PC-9 (cell line): ENCODE measurements around the gene DAPK1. TPM values are rescaled to one million over a fixed set of nuclear protein-coding genes. Genes with fewer than 3 reads are reported as not detected.

Source experiments
- BruUV-seq: library from RNA; stranded (reverse); fragments of 400-500 nt; replicated peaks from 2 replicates; lab custom pipeline; 2021; lab: Mats Ljungman, UMichigan
- CTCF ChIA-PET: fragments of 300-600 bp; sonication (Branson Sonifier 250); formaldehyde crosslinking; loops from one replicate; lab custom pipeline; 2022; ENCODE audit warnings: antibody characterized with exemption; lab: Charles Lee
- POLR2A ChIA-PET: fragments of 300-600 bp; sonication (Branson Sonifier 250); formaldehyde crosslinking; loops from one replicate; lab custom pipeline; 2022; ENCODE audit warnings: antibody characterized with exemption; ENCODE audit not compliant: unreplicated experiment; lab: Charles Lee
- DNase-seq, 2 experiments: peaks; one replicate each; pipeline versions ENCODE4 v3.0.0 to v3.0.0-alpha.2; 2015 to 2022; ENCODE audit warnings: mixed read lengths in 1 of 2
- H2AFZ ChIP-seq: fragments of 200-600 bp; sonication (generic); 2 replicates; pipeline ENCODE4 v1.8.1; 2017; ENCODE audit warnings: antibody characterized with exemption
- H3F3A ChIP-seq: fragments of 200-600 bp; sonication (generic); 2 replicates; pipeline ENCODE4 v1.8.1; 2017; ENCODE audit warnings: antibody characterized with exemption, mild to moderate bottlenecking, low read depth; ENCODE audit not compliant: insufficient read depth
- H3K27ac ChIP-seq: fragments of 200-600 bp; sonication (generic); 2 replicates; pipeline ENCODE4 v1.6.1; 2016; ENCODE audit warnings: mixed run types
- H3K27me3 ChIP-seq: fragments of 200-600 bp; sonication (generic); 2 replicates; pipeline ENCODE4 v1.6.1; 2016; ENCODE audit warnings: low read depth, mixed run types; ENCODE audit not compliant: insufficient read depth
- H3K36me3 ChIP-seq: fragments of 200-600 bp; sonication (generic); 2 replicates; pipeline ENCODE4 v1.6.1; 2016; ENCODE audit warnings: low read depth, mixed run types
- H3K4me1 ChIP-seq: fragments of 200-600 bp; sonication (generic); replicated peaks from 2 replicates; pipeline ENCODE4 v1.6.1; 2016; ENCODE audit warnings: mixed run types; ENCODE audit not compliant: insufficient read depth
- H3K4me2 ChIP-seq: fragments of 200-600 bp; sonication (generic); 2 replicates; pipeline ENCODE4 v1.6.1; 2017; ENCODE audit warnings: mixed run types
- H3K4me3 ChIP-seq: fragments of 200-600 bp; sonication (generic); 2 replicates; pipeline ENCODE4 v1.6.1; 2016; ENCODE audit warnings: mixed run types
- H3K79me2 ChIP-seq: fragments of 200-600 bp; sonication (generic); 2 replicates; pipeline ENCODE4 v1.6.1; 2017; ENCODE audit warnings: low read depth, mixed run types
- H3K9me2 ChIP-seq: fragments of 200-600 bp; sonication (generic); 2 replicates; pipeline ENCODE4 v1.8.1; 2017; ENCODE audit warnings: mild to moderate bottlenecking; ENCODE audit not compliant: insufficient read depth
- H3K9me3 ChIP-seq: fragments of 200-600 bp; sonication (generic); 2 replicates; pipeline ENCODE4 v1.8.1; 2016; ENCODE audit warnings: low read depth; ENCODE audit not compliant: insufficient read depth
- H4K20me1 ChIP-seq: fragments of 200-600 bp; sonication (generic); 2 replicates; pipeline ENCODE4 v1.8.1; 2017; ENCODE audit not compliant: insufficient read depth
- CTCF ChIP-seq: fragments of 200-600 bp; sonication (generic); conservative IDR thresholded peaks from 2 replicates; pipeline ENCODE4 v1.6.1; 2017; ENCODE audit warnings: mixed run types, antibody characterized with exemption, mild to moderate bottlenecking, moderate library complexity
- EZH2 ChIP-seq: fragments of 200-600 bp; sonication (generic); IDR thresholded peaks from 2 replicates; pipeline ENCODE4 v1.8.0; 2017; ENCODE audit warnings: antibody characterized with exemption, low read depth
- intact Hi-C: fragments of 100-400 bp; cut with micrococcal nuclease; formaldehyde crosslinking; loops from one replicate; pipeline ENCODE4 v1.10.0; 2022; ENCODE audit not compliant: unreplicated experiment
- total RNA-seq: library from RNA; stranded (reverse); gene quantifications from 2 replicates; pipeline ENCODE4 v1.2.3, GENCODE V29; 2021

The DAPK1 gene
- total RNA-seq, 1 experiment from 2014 or later = 100 TPM

GRCh38 chr9:87520172-87520683, 22.6 kb downstream of the DAPK1 start:
- H3K79me2 ChIP-seq = peaks cover 30% of the 10 kb centered on the region
- no peak overlapping the region for H3K4me2 ChIP-seq
- H3K27ac ChIP-seq = no peak overlapping the region
- POLR2A ChIA-PET = no interaction called here
- no peak for DNase-seq
- no peak for TF ChIP-seq EZH2
- TF ChIP-seq CTCF = no peak
- no peak overlapping the region for H2AFZ ChIP-seq
- no peaks in the 10 kb centered on the region for H3K27me3 ChIP-seq
- H3K9me3 ChIP-seq = no peaks in the 10 kb centered on the region
- no peak overlapping the region for H3K4me3 ChIP-seq
- intact Hi-C loops = no loop called here
- H4K20me1 ChIP-seq = no peaks in the 10 kb centered on the region
- H3K36me3 ChIP-seq = no peaks in the 10 kb centered on the region
- H3F3A ChIP-seq = peaks cover 8% of the 10 kb centered on the region; the same call in 1 of the 2 replicates
- H3K4me1 ChIP-seq = peaks cover 18% of the 10 kb centered on the region
- H3K9me2 ChIP-seq = no peaks in the 10 kb centered on the region
- BruUV-seq = no TSS peak
- CTCF ChIA-PET = no interaction called here

DNA sequence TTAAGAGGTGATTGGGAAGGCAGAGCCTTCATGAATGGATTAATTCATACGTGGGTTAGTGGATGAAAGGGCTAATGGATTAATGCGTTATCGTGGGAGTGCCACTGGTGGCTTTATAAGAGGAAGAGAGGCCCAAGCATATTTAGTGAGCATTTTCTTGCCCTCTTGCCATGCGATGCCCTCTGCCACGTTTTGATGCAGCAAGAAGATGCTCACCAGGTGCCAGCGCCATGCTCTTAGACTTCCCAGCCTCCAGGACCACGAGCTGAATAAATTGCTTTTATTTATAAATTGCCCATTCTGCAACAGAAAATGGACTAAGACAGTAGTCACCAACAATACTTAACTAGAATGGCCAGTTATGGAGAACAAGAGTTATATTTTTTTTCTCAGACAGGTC, 24.2 kb downstream of the DAPK1 start:
- TF ChIP-seq CTCF (no peak), EZH2 (no peak)
- no peaks in the 10 kb centered on the region for H4K20me1 ChIP-seq
- no peaks in the 10 kb centered on the region for H3K27me3 ChIP-seq
- H2AFZ ChIP-seq = no peak overlapping the region
- no peaks in the 10 kb centered on the region for H3K9me2 ChIP-seq
- H3K27ac ChIP-seq = no peak overlapping the region
- DNase-seq = no peak
- H3K36me3 ChIP-seq = no peaks in the 10 kb centered on the region
- H3K4me2 ChIP-seq = no peak overlapping the region
- H3F3A ChIP-seq = no peaks in the 10 kb centered on the region
- H3K9me3 ChIP-seq = no peaks in the 10 kb centered on the region
- CTCF ChIA-PET = no interaction called here
- intact Hi-C loops = no loop called here
- H3K79me2 ChIP-seq = peaks cover 19% of the 10 kb centered on the region; the same call in 1 of the 2 replicates
- peaks cover 2% of the 10 kb centered on the region; the same call in 1 of the 2 replicates for H3K4me1 ChIP-seq
- BruUV-seq = no TSS peak
- no peak overlapping the region for H3K4me3 ChIP-seq
- POLR2A ChIA-PET = no interaction called here

DNA sequence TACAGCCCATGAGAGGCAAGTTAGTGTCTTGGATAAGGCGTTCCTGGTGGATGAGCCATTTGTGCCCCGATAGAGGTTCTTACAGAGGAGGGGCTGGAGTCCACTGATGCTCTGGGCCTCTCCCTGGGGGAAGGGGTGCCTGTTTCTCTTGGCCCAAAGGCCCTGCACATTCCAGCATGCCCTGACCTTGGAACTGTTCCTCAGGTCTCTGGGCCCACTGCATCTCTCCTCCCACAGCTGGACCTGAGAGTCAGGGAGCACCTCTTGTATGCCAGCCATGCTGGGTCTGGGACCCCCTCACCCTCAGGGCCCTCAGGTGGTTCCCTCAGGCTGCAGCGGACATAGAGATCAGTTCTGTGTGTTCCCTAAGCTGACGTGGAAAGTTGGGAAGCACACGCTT, 26.4 kb downstream of the DAPK1 start:
- no peaks in the 10 kb centered on the region for H3K9me3 ChIP-seq
- BruUV-seq = no TSS peak
- H3F3A ChIP-seq = 0 out of 2 replicates have a peak, but pooled peaks cover under 1% of the 10 kb centered on the region
- no peak for TF ChIP-seq CTCF
- TF ChIP-seq EZH2 = no peak
- no peaks in the 10 kb centered on the region for H4K20me1 ChIP-seq
- ChIA-PET CTCF (no interaction called here), POLR2A (no interaction called here)
- DNase-seq = no peak
- H3K4me3 ChIP-seq = no peak overlapping the region
- no peaks in the 10 kb centered on the region for H3K9me2 ChIP-seq
- H3K4me1 ChIP-seq = peaks cover 3% of the 10 kb centered on the region; the same call in 1 of the 2 replicates
- no peak overlapping the region for H2AFZ ChIP-seq
- H3K4me2 ChIP-seq = no peak overlapping the region
- intact Hi-C loops = no loop called here
- H3K79me2 ChIP-seq = peaks cover 9% of the 10 kb centered on the region; the same call in 1 of the 2 replicates
- H3K27me3 ChIP-seq = no peaks in the 10 kb centered on the region
- H3K27ac ChIP-seq = no peak overlapping the region
- H3K36me3 ChIP-seq = no peaks in the 10 kb centered on the region
